Neuronal stem cell (in vitro differentiated cells): ENCODE measurements around the gene EPHA6.

Experiments
- DNase-seq: peaks from one replicate; pipeline ENCODE4 v3.0.0-alpha.2; 2013; ENCODE audit warnings: low spot score
- H2AFZ ChIP-seq: one replicate; pipeline ENCODE4 v1.6.1; 2013; ENCODE audit warnings: mild to moderate bottlenecking, low read length, inconsistent platforms
- H2AK5ac ChIP-seq: 2 replicates; pipeline ENCODE4 v1.6.1; 2013; ENCODE audit warnings: low read depth, mild to moderate bottlenecking, inconsistent platforms, low read length, moderate library complexity, mixed read lengths
- H2BK120ac ChIP-seq: 2 replicates; pipeline ENCODE4 v1.6.1; 2013; ENCODE audit warnings: low read depth, mild to moderate bottlenecking, inconsistent platforms, low read length, moderate library complexity, mixed read lengths
- H2BK12ac ChIP-seq: one replicate; pipeline ENCODE4 v1.6.1; 2013; ENCODE audit warnings: low read length, inconsistent platforms
- H2BK15ac ChIP-seq: 2 replicates; pipeline ENCODE4 v1.6.1; 2013; ENCODE audit warnings: mild to moderate bottlenecking, low read length, inconsistent platforms, mixed read lengths
- H2BK5ac ChIP-seq: one replicate; pipeline ENCODE4 v1.6.1; 2013; ENCODE audit warnings: inconsistent platforms, mild to moderate bottlenecking, low read length, moderate library complexity
- H3K14ac ChIP-seq: one replicate; pipeline ENCODE4 v1.6.1; 2013; ENCODE audit warnings: low read length, inconsistent platforms
- H3K18ac ChIP-seq: 2 replicates; pipeline ENCODE4 v1.6.1; 2013; ENCODE audit warnings: low read length, inconsistent platforms
- H3K23ac ChIP-seq: 2 replicates; pipeline ENCODE4 v1.6.1; 2013; ENCODE audit warnings: low read depth, mild to moderate bottlenecking, mixed read lengths, low read length, inconsistent platforms; ENCODE audit not compliant: poor library complexity
- H3K27ac ChIP-seq: replicated peaks from 3 replicates; pipeline ENCODE4 v1.5.1; 2013; ENCODE audit warnings: low read length, inconsistent platforms
- H3K27me3 ChIP-seq, 3 experiments: 2 replicates each; pipeline ENCODE4 v1.6.1; 2013; ENCODE audit warnings: low read length in 3 of 3, mild to moderate bottlenecking in 2 of 3, inconsistent platforms in 1 of 3, low read depth in 1 of 3, mixed read lengths in 1 of 3, moderate library complexity in 1 of 3; ENCODE audit not compliant: control insufficient read depth in 3 of 3, insufficient read depth in 3 of 3
- H3K36me3 ChIP-seq, 2 donors: replicated peaks in 1 of 2; 2 replicates each; pipeline ENCODE4 v1.6.1; 2013; ENCODE audit warnings: low read length in 2 of 2; ENCODE audit not compliant: control insufficient read depth in 2 of 2, insufficient read depth in 2 of 2
- H3K4ac ChIP-seq: 2 replicates; pipeline ENCODE4 v1.6.1; 2013; ENCODE audit warnings: inconsistent platforms, mild to moderate bottlenecking, low read length, moderate library complexity
- H3K4me1 ChIP-seq, 2 donors: 1 replicate in 1 of 2; 2 replicates in 1 of 2; pipeline ENCODE4 v1.6.1; 2013; ENCODE audit warnings: low read length in 2 of 2, low read depth in 1 of 2; ENCODE audit not compliant: control insufficient read depth in 2 of 2, insufficient read depth in 1 of 2
- H3K4me2 ChIP-seq: one replicate; pipeline ENCODE4 v1.6.1; 2013; ENCODE audit warnings: mild to moderate bottlenecking, low read length, inconsistent platforms; ENCODE audit not compliant: insufficient read depth, poor library complexity, severe bottlenecking
- H3K4me3 ChIP-seq, 2 donors: 2 replicates each; pipeline ENCODE4 v1.5.1; 2013; ENCODE audit warnings: low read length in 2 of 2, mild to moderate bottlenecking in 2 of 2, inconsistent platforms in 1 of 2, moderate library complexity in 1 of 2
- H3K79me1 ChIP-seq: one replicate; pipeline ENCODE4 v1.6.1; 2013; ENCODE audit warnings: low read depth, mild to moderate bottlenecking, inconsistent platforms, low read length, moderate library complexity
- H3K9ac ChIP-seq: one replicate; pipeline ENCODE4 v1.6.1; 2013; ENCODE audit warnings: mild to moderate bottlenecking, low read depth, low read length, inconsistent platforms; ENCODE audit not compliant: poor library complexity
- H3K9me3 ChIP-seq, 2 donors: replicated peaks in 1 of 2; 2 replicates each; pipeline versions ENCODE3 to v1.6.1; 2013; ENCODE audit warnings: low read length in 2 of 2, mild to moderate bottlenecking in 2 of 2, inconsistent platforms in 1 of 2, low read depth in 1 of 2, mixed read lengths in 1 of 2, moderate library complexity in 1 of 2; ENCODE audit not compliant: control insufficient read depth in 2 of 2, insufficient read depth in 1 of 2
- H4K8ac ChIP-seq: one replicate; pipeline ENCODE4 v1.6.1; 2013; ENCODE audit warnings: low read depth, mild to moderate bottlenecking, inconsistent platforms, low read length, moderate library complexity
- H4K91ac ChIP-seq: one replicate; pipeline ENCODE4 v1.6.1; 2013; ENCODE audit warnings: low read length, low read depth, mild to moderate bottlenecking, inconsistent platforms; ENCODE audit not compliant: poor library complexity
- WGBS, 2 donors: extraction: QIAGEN DNeasy Blood & Tissue Kit; methylation state at CpG; one replicate each; pipeline ENCODE4 v1.1.7; 2013; ENCODE audit warnings: missing lambda C conversion rate in 2 of 2, mixed read lengths in 1 of 2; ENCODE audit not compliant: insufficient read length in 2 of 2, insufficient replicate concordance in 1 of 2; ENCODE audit errors: extremely low coverage in 2 of 2; 5-methylcytosine and 5-hydroxymethylcytosine counted together

EPHA6 gene

DNA sequence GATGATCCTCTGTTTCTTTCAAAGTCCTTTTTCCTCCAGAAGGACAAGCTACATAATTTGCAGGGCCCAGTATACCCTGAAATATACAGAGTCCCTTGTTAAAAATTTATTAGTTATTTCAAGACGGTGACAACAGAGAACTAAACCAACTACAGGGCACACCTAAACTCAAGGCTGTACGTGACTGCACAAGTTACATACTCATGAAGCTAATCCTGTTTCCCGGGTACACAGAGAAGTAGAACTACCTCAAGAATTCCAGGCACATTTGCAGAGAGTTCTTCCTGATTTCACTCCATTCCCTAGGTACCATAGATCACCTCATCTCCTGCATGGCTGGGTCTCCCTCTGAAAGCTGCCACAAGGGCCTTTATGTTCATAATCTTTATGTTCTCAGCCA, 670.8 kb downstream of the EPHA6 start:
- H3K23ac ChIP-seq = no peak overlapping the region
- H3K4ac ChIP-seq = no peak overlapping the region
- no peak overlapping the region for H2BK120ac ChIP-seq
- no peak overlapping the region for H3K18ac ChIP-seq
- no peaks in the 10 kb centered on the region for H3K36me3 ChIP-seq
- H3K4me1 ChIP-seq = no peaks in the 10 kb centered on the region
- no peaks in the 10 kb centered on the region for H3K27me3 ChIP-seq
- H3K27ac ChIP-seq = no peak overlapping the region
- whole genome bisulfite sequencing, 2 donors = no CpG with 5 or more reads among the region's 3 CpGs
- H4K91ac ChIP-seq = no peak overlapping the region
- no peak overlapping the region for H2AFZ ChIP-seq
- H3K4me2 ChIP-seq = no peak overlapping the region
- H2AK5ac ChIP-seq = no peak overlapping the region
- no peaks in the 10 kb centered on the region for H3K79me1 ChIP-seq
- H2BK12ac ChIP-seq = no peak overlapping the region
- no peak overlapping the region for H3K14ac ChIP-seq
- H3K9ac ChIP-seq = no peak overlapping the region
- no peak for DNase-seq
- no peaks in the 10 kb centered on the region for H3K9me3 ChIP-seq
- H3K4me3 ChIP-seq = no peak overlapping the region
- H2BK5ac ChIP-seq = no peak overlapping the region
- H4K8ac ChIP-seq = no peak overlapping the region
- no peak overlapping the region for H2BK15ac ChIP-seq

DNA sequence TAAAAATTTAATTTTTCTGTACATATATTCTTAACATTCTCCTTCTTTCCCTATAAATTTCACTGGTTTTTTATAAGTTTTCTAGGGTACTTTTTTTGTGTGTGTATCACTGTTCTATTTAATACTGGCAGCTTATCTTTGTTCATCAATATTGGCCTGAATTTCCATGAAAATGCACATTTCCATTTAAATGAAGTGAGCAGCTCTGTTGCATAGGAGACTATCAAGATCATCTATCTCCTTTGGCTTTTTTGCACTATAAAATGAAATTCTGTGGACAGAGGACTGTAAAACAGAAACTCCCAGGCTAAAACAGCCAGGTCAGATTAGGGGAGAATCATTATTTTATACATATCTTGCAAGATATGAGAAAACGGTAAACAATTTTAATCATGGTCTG, 673.2 kb downstream of the EPHA6 start:
- Histone ChIP-seq H3K4ac (no peak overlapping the region), H4K8ac (no peak overlapping the region), H2BK15ac (no peak overlapping the region), H3K27ac (no peak overlapping the region), H4K91ac (no peak overlapping the region), H3K4me2 (no peak overlapping the region), H2BK120ac (no peak overlapping the region), H2BK5ac (no peak overlapping the region), H3K79me1 (no peaks in the 10 kb centered on the region), H3K14ac (no peak overlapping the region), H3K27me3 (no peaks in the 10 kb centered on the region), H3K4me3 (no peak overlapping the region), H3K9me3 (no peaks in the 10 kb centered on the region), H3K9ac (no peak overlapping the region), H2AK5ac (no peak overlapping the region), H3K23ac (no peak overlapping the region), H2BK12ac (no peak overlapping the region), H3K4me1 (no peaks in the 10 kb centered on the region), H2AFZ (no peak overlapping the region), H3K36me3 (no peaks in the 10 kb centered on the region), H3K18ac (no peak overlapping the region)
- no CpG with 5 or more reads among the region's 1 CpG for WGBS, 2 donors
- DNase-seq = no peak

DNA sequence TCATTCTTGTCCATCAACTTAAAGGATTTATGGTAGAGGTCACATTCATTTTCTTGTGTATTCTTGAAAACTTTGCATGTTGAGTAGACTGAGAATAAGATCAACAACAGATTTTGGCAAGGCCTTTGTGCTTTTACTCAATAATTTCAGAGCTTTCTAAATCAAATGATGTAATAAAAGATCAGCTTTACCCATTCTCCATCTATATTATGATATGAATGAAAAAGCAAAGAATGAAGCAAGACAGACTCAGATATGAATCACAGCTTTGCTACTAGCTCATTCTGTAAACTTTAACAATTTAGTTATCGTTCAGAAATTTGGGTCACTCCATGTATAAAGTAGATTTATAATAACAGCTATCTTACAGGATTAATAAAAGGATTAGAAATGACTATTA, 674.3 kb downstream of the EPHA6 start:
- Histone ChIP-seq H4K8ac (no peak overlapping the region), H2BK15ac (no peak overlapping the region), H3K4me2 (no peak overlapping the region), H2BK5ac (no peak overlapping the region), H2AFZ (no peak overlapping the region), H3K9ac (no peak overlapping the region), H3K18ac (no peak overlapping the region), H3K27ac (no peak overlapping the region), H3K4me3 (no peak overlapping the region), H3K79me1 (no peaks in the 10 kb centered on the region), H3K14ac (no peak overlapping the region), H2AK5ac (no peak overlapping the region), H3K36me3 (no peaks in the 10 kb centered on the region), H2BK120ac (no peak overlapping the region), H3K4me1 (no peaks in the 10 kb centered on the region), H3K4ac (no peak overlapping the region), H4K91ac (no peak overlapping the region), H3K27me3 (no peaks in the 10 kb centered on the region), H2BK12ac (no peak overlapping the region), H3K9me3 (no peaks in the 10 kb centered on the region), H3K23ac (no peak overlapping the region)
- DNase-seq = no peak
- WGBS, 2 donors = no CpG with 5 or more reads among the region's 1 CpG

DNA sequence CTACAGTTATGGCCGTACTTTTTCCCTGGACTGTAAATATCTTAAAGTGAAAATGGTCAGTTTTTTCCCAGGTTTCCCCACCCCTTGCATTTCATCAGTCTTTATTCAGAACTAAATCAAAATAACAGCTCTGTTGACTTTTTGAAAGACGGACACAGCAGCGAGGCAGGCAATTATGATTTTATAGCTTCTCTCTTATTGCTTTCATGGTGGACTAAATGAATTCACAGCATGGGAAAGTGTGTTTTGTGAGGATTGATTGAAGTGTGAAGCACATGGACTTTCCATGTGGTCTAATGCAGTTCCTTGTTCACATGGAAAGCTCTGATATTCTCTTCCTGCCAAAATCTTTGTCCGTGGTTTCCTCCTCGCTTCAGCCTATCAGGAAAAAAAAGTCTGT, 681.5 kb downstream of the EPHA6 start:
- Histone ChIP-seq H3K9me3 (no peaks in the 10 kb centered on the region), H2BK12ac (no peak overlapping the region), H3K79me1 (no peaks in the 10 kb centered on the region), H4K91ac (no peak overlapping the region), H2AK5ac (no peak overlapping the region), H3K4ac (no peak overlapping the region), H2BK15ac (no peak overlapping the region), H3K4me2 (no peak overlapping the region), H3K23ac (no peak overlapping the region), H3K9ac (no peak overlapping the region), H2AFZ (no peak overlapping the region), H4K8ac (no peak overlapping the region), H3K14ac (no peak overlapping the region), H3K4me1 (no peaks in the 10 kb centered on the region), H3K4me3 (no peak overlapping the region), H2BK5ac (no peak overlapping the region), H2BK120ac (no peak overlapping the region), H3K18ac (no peak overlapping the region), H3K36me3 (no peaks in the 10 kb centered on the region), H3K27me3 (no peaks in the 10 kb centered on the region), H3K27ac (no peak overlapping the region)
- DNase-seq = no peak
- WGBS, 2 donors = no CpG with 5 or more reads among the region's 5 CpGs
